NT2/D1 (cell line): ENCODE measurements around the gene UQCC5.

Source experiments
- DNase-seq: peaks from one replicate; pipeline ENCODE4 v3.0.0-alpha.2; 2011; ENCODE audit warnings: low read depth, low spot score
- H3K27me3 ChIP-seq: 2 replicates; pipeline ENCODE4 v1.6.0; 2011; ENCODE audit warnings: mild to moderate bottlenecking; ENCODE audit not compliant: insufficient read length, insufficient read depth
- H3K36me3 ChIP-seq: 2 replicates; pipeline ENCODE4 v1.6.1; 2011; ENCODE audit warnings: mild to moderate bottlenecking, low read length, mixed read lengths; ENCODE audit not compliant: insufficient read depth, insufficient read length
- H3K4me1 ChIP-seq: 2 replicates; pipeline ENCODE4 v1.5.1; 2011; ENCODE audit not compliant: insufficient read depth, insufficient read length
- H3K4me3 ChIP-seq: 2 replicates; pipeline ENCODE4 v1.5.1; 2011; ENCODE audit warnings: low read depth; ENCODE audit not compliant: insufficient read length
- H3K9ac ChIP-seq: 2 replicates; pipeline ENCODE4 v1.6.0; 2011; ENCODE audit warnings: low read depth; ENCODE audit not compliant: insufficient read length
- H3K9me3 ChIP-seq: 2 replicates; pipeline ENCODE4 v1.5.1; 2011; ENCODE audit warnings: mild to moderate bottlenecking, low read length; ENCODE audit not compliant: insufficient read depth
- SUZ12 ChIP-seq: IDR thresholded peaks from 2 replicates; pipeline ENCODE4 v1.6.1; 2011; ENCODE audit not compliant: insufficient read length, insufficient read depth; ENCODE audit errors: extremely low read depth
- YY1 ChIP-seq: IDR thresholded peaks from 2 replicates; pipeline ENCODE4 v1.6.1; 2011; ENCODE audit not compliant: insufficient read length, insufficient read depth
- ZNF274 ChIP-seq: IDR thresholded peaks from 2 replicates; pipeline ENCODE4 v1.6.1; 2011; ENCODE audit warnings: mild to moderate bottlenecking, low read depth, low read length

The UQCC5 gene

DNA sequence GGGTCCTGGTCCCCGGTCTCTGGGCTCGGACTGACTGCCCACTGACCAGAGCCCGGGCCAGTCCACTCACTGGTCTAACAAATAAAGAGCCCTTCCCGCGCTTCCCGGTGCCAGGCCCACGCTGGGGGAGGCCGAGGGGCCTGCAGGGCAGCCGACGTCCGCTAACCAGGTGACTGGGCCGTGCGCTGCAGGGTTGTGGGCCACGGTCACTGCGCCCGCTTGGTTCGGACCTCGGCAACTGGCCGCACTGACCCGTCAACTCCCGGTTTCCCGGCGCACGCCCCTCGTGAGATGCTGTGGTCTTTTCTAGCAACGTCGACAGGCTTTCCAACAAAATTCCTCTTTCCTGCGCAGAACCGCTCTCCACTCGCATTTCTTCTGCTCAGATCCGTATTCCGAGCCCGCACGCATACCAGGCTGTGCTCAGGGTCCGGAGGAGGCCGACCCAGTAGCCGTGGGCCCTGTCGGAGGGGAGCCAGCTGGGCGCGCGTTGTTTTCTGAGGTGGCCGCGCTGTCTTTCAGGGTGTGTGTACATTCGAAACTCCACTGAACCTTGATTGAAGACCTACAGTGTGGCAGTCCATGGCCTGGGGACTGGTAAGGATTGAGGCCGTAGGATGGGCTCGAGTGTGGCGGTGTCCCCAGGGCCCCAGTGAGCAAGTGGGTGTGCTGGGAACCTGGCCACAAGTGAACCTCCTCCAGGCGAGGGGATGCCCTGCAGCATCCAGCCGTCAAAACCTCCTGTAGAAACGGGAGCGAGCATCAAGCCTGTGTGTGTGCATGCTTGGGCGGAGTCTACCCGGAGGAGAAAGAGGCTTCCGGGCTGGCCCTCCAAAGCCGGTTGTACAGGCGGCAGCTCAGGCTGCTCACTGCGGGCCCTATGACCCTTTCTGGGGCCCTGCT is 1.9 kb upstream of the UQCC5 start:
- Histone ChIP-seq H3K36me3 (peaks cover 50% of the 10 kb centered on the region), H3K9ac (peak overlapping the region; percentile 83), H3K9me3 (no peaks in the 10 kb centered on the region), H3K4me1 (peaks cover 17% of the 10 kb centered on the region), H3K4me3 (peak overlapping the region; percentile 54), H3K27me3 (no peaks in the 10 kb centered on the region)
- no peak for DNase-seq
- no peak for TF ChIP-seq SUZ12
- TF ChIP-seq YY1: no peak
- no peak for TF ChIP-seq ZNF274

- Histone ChIP-seq H3K9ac (no peak overlapping the region), H3K4me1 (peaks cover 17% of the 10 kb centered on the region), H3K36me3 (peaks cover 45% of the 10 kb centered on the region), H3K27me3 (no peaks in the 10 kb centered on the region), H3K9me3 (no peaks in the 10 kb centered on the region), H3K4me3 (no peak overlapping the region)
- DNase-seq: no peak
- TF ChIP-seq ZNF274 (no peak), YY1 (no peak), SUZ12 (no peak)
Observed at GRCh38 chr3:52535411-52536111, 844 bp upstream of the UQCC5 start.

DNA sequence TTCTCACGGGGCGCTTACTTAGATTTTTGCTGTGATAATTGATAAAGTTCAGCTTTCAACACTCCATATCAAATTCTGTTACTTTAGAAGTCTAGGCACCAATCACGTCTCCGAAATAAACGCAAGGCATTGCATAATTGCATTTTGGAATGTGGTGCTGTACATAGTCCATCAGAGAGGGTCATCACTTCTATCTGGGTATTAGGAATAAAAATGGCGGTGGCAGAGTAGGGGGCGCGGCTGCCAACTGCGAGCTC is 365 bp upstream of the UQCC5 start:
- Histone ChIP-seq H3K4me3 (no peak overlapping the region), H3K27me3 (no peaks in the 10 kb centered on the region), H3K36me3 (peaks cover 43% of the 10 kb centered on the region), H3K4me1 (peaks cover 17% of the 10 kb centered on the region), H3K9me3 (no peaks in the 10 kb centered on the region), H3K9ac (no peak overlapping the region)
- no peak for DNase-seq
- TF ChIP-seq YY1: peak; percentile 42
- TF ChIP-seq SUZ12: no peak

- H3K36me3 ChIP-seq: peaks cover 42% of the 10 kb centered on the region
- no peak for DNase-seq
- TF ChIP-seq YY1 (no peak), ZNF274 (no peak), SUZ12 (no peak)
- H3K4me1 ChIP-seq: peaks cover 10% of the 10 kb centered on the region
- peak overlapping the region; percentile 99 for H3K9ac ChIP-seq
- no peaks in the 10 kb centered on the region for H3K27me3 ChIP-seq
- H3K9me3 ChIP-seq: no peaks in the 10 kb centered on the region
- peak overlapping the region; percentile 97 for H3K4me3 ChIP-seq
Observed at GRCh38 chr3:52537165-52537620, 788 bp downstream of the UQCC5 start.

- Histone ChIP-seq H3K9ac (peak overlapping the region; percentile 99), H3K9me3 (no peaks in the 10 kb centered on the region), H3K4me1 (peaks cover 5% of the 10 kb centered on the region), H3K4me3 (peak overlapping the region; percentile 97), H3K36me3 (peaks cover 38% of the 10 kb centered on the region), H3K27me3 (no peaks in the 10 kb centered on the region)
- no peak for DNase-seq
- TF ChIP-seq ZNF274 (no peak), YY1 (no peak), SUZ12 (no peak)
Observed at GRCh38 chr3:52537726-52538421, 1.5 kb downstream of the UQCC5 start.

DNA sequence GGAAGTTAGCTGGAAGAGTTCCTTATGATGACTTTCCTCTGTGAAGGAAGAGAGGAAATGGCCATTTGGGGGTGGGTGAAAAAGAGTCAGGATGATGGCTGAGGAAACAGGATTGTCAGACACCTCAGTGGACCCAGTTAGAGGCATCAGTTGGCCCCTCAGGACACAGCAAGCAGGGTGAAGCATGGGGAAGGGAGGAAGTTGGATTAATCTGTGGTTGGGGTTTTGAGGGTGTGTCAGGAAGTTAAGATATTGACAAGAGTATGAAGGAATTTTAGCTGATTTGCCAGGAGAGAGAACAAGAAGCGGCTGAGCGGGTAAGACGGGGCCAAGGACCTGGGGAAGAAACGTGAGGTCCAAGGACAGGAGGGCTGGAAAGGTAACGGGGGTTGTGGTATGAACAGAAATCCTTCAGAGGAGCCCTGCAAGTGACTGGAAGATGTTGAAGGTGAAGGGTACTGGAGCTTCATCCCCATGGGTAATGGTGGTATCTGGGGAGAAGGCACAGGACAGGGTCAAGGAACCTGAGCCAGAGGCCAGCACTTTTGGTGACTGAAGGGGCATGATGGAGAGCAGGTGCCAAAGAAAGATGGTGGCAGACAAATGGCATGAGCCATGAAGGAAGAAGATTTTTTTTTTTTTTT is 2.7 kb downstream of the UQCC5 start:
- peaks cover 43% of the 10 kb centered on the region for H3K36me3 ChIP-seq
- no peaks in the 10 kb centered on the region for H3K9me3 ChIP-seq
- no peak overlapping the region for H3K9ac ChIP-seq
- peaks cover 5% of the 10 kb centered on the region for H3K4me1 ChIP-seq
- no peaks in the 10 kb centered on the region for H3K27me3 ChIP-seq
- no peak for TF ChIP-seq SUZ12
- TF ChIP-seq YY1: no peak
- no peak for TF ChIP-seq ZNF274
- no peak for DNase-seq
- H3K4me3 ChIP-seq: no peak overlapping the region

GRCh38 chr3:52541050-52541449 is 4.6 kb downstream of the UQCC5 start:
- H3K9ac ChIP-seq: no peak overlapping the region
- no peak for TF ChIP-seq YY1
- no peak for TF ChIP-seq SUZ12
- TF ChIP-seq ZNF274: no peak
- H3K4me1 ChIP-seq: no peaks in the 10 kb centered on the region
- no peaks in the 10 kb centered on the region for H3K9me3 ChIP-seq
- H3K4me3 ChIP-seq: no peak overlapping the region
- peaks cover 58% of the 10 kb centered on the region for H3K36me3 ChIP-seq
- no peaks in the 10 kb centered on the region for H3K27me3 ChIP-seq
- DNase-seq: no peak
